ENCODE data around the gene PDGFC. TPM values are rescaled to one million over a fixed set of nuclear protein-coding genes. Genes with fewer than 3 reads are reported as not detected.

Gene PDGFC
- total and polyA plus RNA-seq, 4 donors: 16.6 to 24.5 (median 22.7) TPM

DNA sequence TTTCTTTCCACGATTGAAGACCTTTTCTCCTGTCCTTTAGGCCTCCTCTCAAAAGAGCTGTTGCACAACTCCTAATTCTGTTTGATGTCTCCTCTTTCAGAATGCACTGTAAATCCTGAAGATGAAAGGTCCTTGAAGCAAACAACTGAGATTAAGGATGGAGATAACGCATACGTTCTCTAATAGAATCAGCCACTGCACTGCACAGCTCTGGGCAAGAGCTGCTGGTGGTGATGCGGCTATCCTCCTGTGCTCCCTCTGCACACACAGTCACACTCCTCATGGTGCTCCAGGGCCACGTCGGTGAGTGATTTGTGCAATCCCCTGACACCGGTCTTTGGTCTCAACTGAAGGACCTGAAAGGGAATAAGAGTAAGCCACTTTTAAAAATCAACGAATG lies 208.7 kb downstream of the PDGFC start:
- Histone ChIP-seq H3K4me3 (ENCODE audit: low read depth, low read length) (no peak overlapping the region), H3K9me3 (ENCODE audit: control insufficient read depth, insufficient read depth, low read length) (no peaks in the 10 kb centered on the region), H3K27ac (ENCODE audit: low read depth, low read length) (no peak overlapping the region), H3K4me1 (ENCODE audit: control insufficient read depth, insufficient read depth, low read length) (no peaks in the 10 kb centered on the region), H3K36me3 (ENCODE audit: control insufficient read depth, insufficient read depth, low read length) (no peaks in the 10 kb centered on the region), H3K27me3 (ENCODE audit: control insufficient read depth, insufficient read depth, low read length) (no peaks in the 10 kb centered on the region)
- WGBS (ENCODE audit: insufficient coverage): 81% methylated on average over 4 of the region's 8 CpGs
- DNase-seq (ENCODE audit: low read depth in 4 of 6, low spot score in 6 of 6): peak in 1 of 6 donors; percentile 14

DNA sequence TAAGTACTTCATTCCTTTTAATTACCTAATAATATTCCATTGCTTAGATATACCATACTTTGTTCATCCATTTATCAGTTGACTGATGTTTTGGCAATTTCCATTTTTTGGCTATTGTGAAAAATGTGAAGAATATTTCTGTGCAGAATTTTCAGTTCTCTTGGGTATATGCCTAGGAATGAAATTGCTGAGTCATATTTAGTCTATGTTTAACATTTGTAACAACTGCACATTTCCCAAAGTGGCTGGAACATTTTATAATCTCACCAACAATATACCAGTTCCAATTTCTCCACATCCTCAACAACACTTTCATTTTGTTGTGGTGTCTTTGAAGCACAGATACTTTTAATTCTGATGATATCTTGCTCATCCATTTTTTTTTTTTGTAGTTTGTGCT lies 215.5 kb downstream of the PDGFC start:
- H3K36me3 ChIP-seq (ENCODE audit: control insufficient read depth, insufficient read depth, low read length): no peaks in the 10 kb centered on the region
- no peak overlapping the region for H3K4me3 ChIP-seq (ENCODE audit: low read depth, low read length)
- no peaks in the 10 kb centered on the region for H3K4me1 ChIP-seq (ENCODE audit: control insufficient read depth, insufficient read depth, low read length)
- H3K27me3 ChIP-seq (ENCODE audit: control insufficient read depth, insufficient read depth, low read length): no peaks in the 10 kb centered on the region
- H3K9me3 ChIP-seq (ENCODE audit: control insufficient read depth, insufficient read depth, low read length): no peaks in the 10 kb centered on the region
- DNase-seq (ENCODE audit: low read depth in 4 of 6, low spot score in 6 of 6): no peak
- no peak overlapping the region for H3K27ac ChIP-seq (ENCODE audit: low read depth, low read length)

DNA sequence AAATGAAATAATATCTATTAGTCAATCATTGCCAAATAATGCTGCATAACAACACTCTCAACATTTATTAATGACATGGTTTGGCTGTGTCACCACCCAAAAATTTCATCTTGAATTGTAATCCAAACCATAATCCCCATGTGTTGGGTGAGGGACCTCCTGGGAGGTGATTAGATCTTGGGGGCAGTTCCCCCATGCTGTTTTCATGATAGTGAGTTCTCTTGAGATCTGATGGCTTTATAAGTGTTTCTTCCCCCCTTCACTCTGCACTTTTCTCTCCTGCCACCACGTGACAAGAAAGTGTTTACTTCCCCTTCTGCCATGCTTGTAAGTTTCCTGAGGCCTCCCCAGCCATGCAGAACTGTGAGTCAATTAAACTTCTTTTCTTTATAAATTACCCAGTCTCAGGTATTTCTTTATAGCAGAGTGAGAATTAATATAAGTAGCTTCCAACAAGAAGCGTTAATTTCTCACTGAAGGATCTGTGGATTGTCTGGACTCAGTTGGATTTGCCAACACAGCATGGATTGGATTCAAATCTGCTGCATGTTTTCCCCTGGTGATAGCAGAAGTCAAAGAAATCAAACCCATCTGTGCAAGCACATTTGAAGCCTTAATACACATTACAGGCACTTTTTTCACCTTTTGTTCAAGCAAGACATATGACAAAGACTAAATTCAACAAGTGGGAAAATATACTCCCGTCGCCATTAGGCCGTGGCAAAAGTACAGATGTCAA lies 216.6 kb downstream of the PDGFC start:
- Histone ChIP-seq H3K27me3 (ENCODE audit: control insufficient read depth, insufficient read depth, low read length) (no peaks in the 10 kb centered on the region), H3K4me1 (ENCODE audit: control insufficient read depth, insufficient read depth, low read length) (no peaks in the 10 kb centered on the region), H3K4me3 (ENCODE audit: low read depth, low read length) (no peak overlapping the region), H3K36me3 (ENCODE audit: control insufficient read depth, insufficient read depth, low read length) (no peaks in the 10 kb centered on the region), H3K9me3 (ENCODE audit: control insufficient read depth, insufficient read depth, low read length) (no peaks in the 10 kb centered on the region), H3K27ac (ENCODE audit: low read depth, low read length) (no peak overlapping the region)
- no CpG with 5 or more reads among the region's 5 CpGs for WGBS (ENCODE audit: insufficient coverage)
- no peak for DNase-seq (ENCODE audit: low read depth in 4 of 6, low spot score in 6 of 6)

GRCh38 chr4:156751486-156751885 lies 220.1 kb downstream of the PDGFC start:
- Histone ChIP-seq H3K27me3 (ENCODE audit: control insufficient read depth, insufficient read depth, low read length) (no peaks in the 10 kb centered on the region), H3K9me3 (ENCODE audit: control insufficient read depth, insufficient read depth, low read length) (no peaks in the 10 kb centered on the region), H3K4me1 (ENCODE audit: control insufficient read depth, insufficient read depth, low read length) (no peaks in the 10 kb centered on the region), H3K36me3 (ENCODE audit: control insufficient read depth, insufficient read depth, low read length) (no peaks in the 10 kb centered on the region), H3K4me3 (ENCODE audit: low read depth, low read length) (no peak overlapping the region), H3K27ac (ENCODE audit: low read depth, low read length) (no peak overlapping the region)
- no peak for DNase-seq (ENCODE audit: low read depth in 4 of 6, low spot score in 6 of 6)
- no CpG with 5 or more reads among the region's 1 CpG for WGBS (ENCODE audit: insufficient coverage)

DNA sequence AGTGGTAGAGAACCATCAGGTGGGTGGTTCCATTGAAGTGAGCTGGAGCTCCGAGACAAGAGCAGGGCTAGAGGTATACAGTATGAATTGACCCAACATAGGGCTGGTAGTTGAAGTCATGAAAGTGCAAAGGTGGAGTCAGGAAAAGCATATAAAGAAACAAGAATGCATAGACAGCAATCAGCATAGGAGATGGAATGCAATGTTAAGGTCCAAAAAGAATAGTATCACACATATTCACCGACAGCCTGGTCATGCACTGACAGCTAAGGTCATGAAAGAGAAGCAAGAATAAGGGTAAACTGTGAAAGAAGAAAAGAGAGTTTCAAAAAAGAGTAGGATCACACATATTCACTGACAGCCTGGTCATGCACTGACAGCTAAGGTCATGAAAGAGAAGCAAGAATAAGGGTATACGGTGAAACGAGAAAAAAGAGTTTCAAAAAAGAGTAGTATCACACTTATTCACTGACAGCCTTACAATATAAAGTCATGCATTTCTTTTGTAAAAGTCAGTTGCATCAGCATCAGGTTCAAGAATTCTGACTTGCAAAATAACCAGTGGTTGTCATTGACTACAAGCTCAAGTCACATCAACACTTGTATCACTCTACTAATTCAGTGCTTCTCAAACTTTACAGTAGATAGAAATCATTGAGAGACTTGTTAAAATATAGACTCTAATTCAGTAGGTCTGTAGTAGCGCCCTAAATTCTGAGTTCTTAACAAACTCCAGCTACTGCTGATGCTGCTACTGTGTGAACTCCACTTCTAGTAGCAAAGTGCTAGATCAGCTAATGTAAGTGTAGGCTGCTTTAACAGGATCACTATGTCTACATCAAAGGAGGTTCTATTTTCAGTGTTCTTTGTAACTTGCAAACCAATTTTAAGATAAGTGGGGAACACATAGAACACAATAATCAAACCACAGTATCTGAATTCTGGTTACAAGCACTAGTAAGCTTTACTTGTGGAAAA lies 221.9 kb downstream of the PDGFC start:
- Histone ChIP-seq H3K36me3 (ENCODE audit: control insufficient read depth, insufficient read depth, low read length) (no peaks in the 10 kb centered on the region), H3K27ac (ENCODE audit: low read depth, low read length) (no peak overlapping the region)
- WGBS (ENCODE audit: insufficient coverage): 93% methylated on average over 1 of the region's 5 CpGs

DNA sequence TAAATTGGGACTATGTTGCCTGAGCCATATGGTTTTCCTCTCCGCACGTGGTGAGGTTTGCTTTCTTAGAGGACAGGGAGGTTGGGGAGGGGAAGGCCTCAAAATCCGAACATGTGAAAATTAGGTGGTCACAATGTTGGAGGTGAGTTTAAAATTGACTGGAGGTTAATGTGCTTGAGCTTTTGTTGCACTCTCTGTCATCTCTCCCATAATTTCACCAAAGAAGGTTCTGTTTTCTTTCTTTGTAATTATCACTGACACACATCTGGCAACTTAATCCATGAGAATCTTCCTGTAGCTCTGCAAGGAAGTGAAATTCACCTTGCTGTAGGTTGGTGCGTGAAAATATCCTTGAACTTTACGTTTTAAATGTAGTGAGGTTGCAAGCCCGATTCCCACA lies 225.5 kb downstream of the PDGFC start:
- no peak for DNase-seq (ENCODE audit: low read depth in 4 of 6, low spot score in 6 of 6)
- H3K4me1 ChIP-seq (ENCODE audit: control insufficient read depth, insufficient read depth, low read length): no peaks in the 10 kb centered on the region
- H3K27ac ChIP-seq (ENCODE audit: low read depth, low read length): no peak overlapping the region
- no peaks in the 10 kb centered on the region for H3K27me3 ChIP-seq (ENCODE audit: control insufficient read depth, insufficient read depth, low read length)
- H3K4me3 ChIP-seq (ENCODE audit: low read depth, low read length): no peak overlapping the region
- WGBS (ENCODE audit: insufficient coverage): 83% methylated on average over 1 of the region's 6 CpGs
- no peaks in the 10 kb centered on the region for H3K9me3 ChIP-seq (ENCODE audit: control insufficient read depth, insufficient read depth, low read length)
- H3K36me3 ChIP-seq (ENCODE audit: control insufficient read depth, insufficient read depth, low read length): no peaks in the 10 kb centered on the region

More for the DNA sequence above, 221.9 kb downstream of the PDGFC start:
- Histone ChIP-seq H3K4me1 (ENCODE audit: control insufficient read depth, insufficient read depth, low read length) (no peaks in the 10 kb centered on the region), H3K9me3 (ENCODE audit: control insufficient read depth, insufficient read depth, low read length) (no peaks in the 10 kb centered on the region), H3K27me3 (ENCODE audit: control insufficient read depth, insufficient read depth, low read length) (no peaks in the 10 kb centered on the region), H3K4me3 (ENCODE audit: low read depth, low read length) (no peak overlapping the region)
- DNase-seq (ENCODE audit: low read depth in 4 of 6, low spot score in 6 of 6): no peak

DNA sequence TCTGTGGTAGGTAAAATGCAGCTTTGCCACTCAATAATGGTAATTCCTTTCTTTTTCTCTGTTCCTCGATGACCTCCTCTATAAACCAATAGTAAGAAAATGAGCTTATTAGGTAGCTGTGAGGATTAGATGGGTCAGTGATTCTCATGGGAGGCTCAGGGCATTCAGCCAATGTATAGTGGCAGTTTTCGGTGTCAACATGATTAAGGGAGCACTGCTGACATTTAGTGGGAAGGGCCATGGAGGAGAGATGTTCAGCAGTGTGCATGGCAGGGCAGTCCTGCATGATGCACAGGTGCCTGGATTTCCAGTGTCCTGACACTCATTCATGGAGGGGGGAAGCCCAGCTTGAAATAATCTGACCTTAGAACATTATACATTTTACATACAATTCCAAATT lies 232.8 kb downstream of the PDGFC start:
- DNase-seq (ENCODE audit: low read depth in 4 of 6, low spot score in 6 of 6): peak in 1 of 6 donors; percentile 7
- Histone ChIP-seq H3K27ac (ENCODE audit: low read depth, low read length) (no peak overlapping the region), H3K27me3 (ENCODE audit: control insufficient read depth, insufficient read depth, low read length) (no peaks in the 10 kb centered on the region), H3K4me1 (ENCODE audit: control insufficient read depth, insufficient read depth, low read length) (no peaks in the 10 kb centered on the region), H3K36me3 (ENCODE audit: control insufficient read depth, insufficient read depth, low read length) (no peaks in the 10 kb centered on the region), H3K9me3 (ENCODE audit: control insufficient read depth, insufficient read depth, low read length) (peaks cover under 1% of the 10 kb centered on the region), H3K4me3 (ENCODE audit: low read depth, low read length) (no peak overlapping the region)
- 75% methylated on average over 1 of the region's 2 CpGs for WGBS (ENCODE audit: insufficient coverage)

GRCh38 chr4:156734965-156735895 lies 236.4 kb downstream of the PDGFC start:
- WGBS (ENCODE audit: insufficient coverage): 43% methylated on average over 1 of the region's 7 CpGs

GRCh38 chr4:156733582-156733981 lies 238.0 kb downstream of the PDGFC start:
- Histone ChIP-seq H3K9me3 (ENCODE audit: control insufficient read depth, insufficient read depth, low read length) (peaks cover 10% of the 10 kb centered on the region), H3K4me1 (ENCODE audit: control insufficient read depth, insufficient read depth, low read length) (no peaks in the 10 kb centered on the region), H3K4me3 (ENCODE audit: low read depth, low read length) (no peak overlapping the region), H3K27me3 (ENCODE audit: control insufficient read depth, insufficient read depth, low read length) (no peaks in the 10 kb centered on the region), H3K27ac (ENCODE audit: low read depth, low read length) (no peak overlapping the region), H3K36me3 (ENCODE audit: control insufficient read depth, insufficient read depth, low read length) (no peaks in the 10 kb centered on the region)
- no peak for DNase-seq (ENCODE audit: low read depth in 4 of 6, low spot score in 6 of 6)
- no CpG with 5 or more reads among the region's 1 CpG for WGBS (ENCODE audit: insufficient coverage)

More at GRCh38 chr4:156734965-156735895, 236.4 kb downstream of the PDGFC start:
- peaks cover 10% of the 10 kb centered on the region for H3K9me3 ChIP-seq (ENCODE audit: control insufficient read depth, insufficient read depth, low read length)
- no peaks in the 10 kb centered on the region for H3K27me3 ChIP-seq (ENCODE audit: control insufficient read depth, insufficient read depth, low read length)
- H3K4me1 ChIP-seq (ENCODE audit: control insufficient read depth, insufficient read depth, low read length): no peaks in the 10 kb centered on the region
- DNase-seq (ENCODE audit: low read depth in 4 of 6, low spot score in 6 of 6): no peak
- no peak overlapping the region for H3K27ac ChIP-seq (ENCODE audit: low read depth, low read length)
- H3K4me3 ChIP-seq (ENCODE audit: low read depth, low read length): no peak overlapping the region
- no peaks in the 10 kb centered on the region for H3K36me3 ChIP-seq (ENCODE audit: control insufficient read depth, insufficient read depth, low read length)

Data from spinal cord (tissue), 10 donors.